SK-N-SH treated with all-trans-retinoic acid at 6 μM for 48 hours (cell line): Measurements from ENCODE around the gene GXYLT2.

ENCODE experiments used
- ATAC-seq: fragments of 200-7000 bp; cut with Tn5 transposase; 3 replicates; pipeline ENCODE4 v1.9.1; 2020; ENCODE audit warnings: mild to moderate bottlenecking, moderate library complexity
- ARNTL ChIP-seq: fragments of 450-650 bp; formaldehyde crosslinking; IDR thresholded peaks from 2 replicates; pipeline ENCODE4 v1.5.0; 2020; ENCODE audit warnings: low read depth, mild to moderate bottlenecking, moderate library complexity, borderline replicate concordance
- BACH2 ChIP-seq: fragments of 250-450 bp; sonication (Bioruptor Pico); IDR thresholded peaks from 2 replicates; pipeline ENCODE4 v1.9.0; 2021; ENCODE audit warnings: mild to moderate bottlenecking, borderline replicate concordance
- CSDC2 ChIP-seq: fragments of 250-450 bp; sonication (Bioruptor Pico); IDR thresholded peaks from 2 replicates; pipeline ENCODE4 v1.5.0; 2020; ENCODE audit warnings: mild to moderate bottlenecking, moderate library complexity
- ESRRG ChIP-seq: fragments of 250-450 bp; sonication (Bioruptor Pico); IDR thresholded peaks from 2 replicates; pipeline ENCODE4 v1.6.1; 2021; ENCODE audit warnings: mild to moderate bottlenecking
- GLIS3 ChIP-seq: fragments of 250-450 bp; sonication (Bioruptor Pico); IDR thresholded peaks from 2 replicates; pipeline ENCODE4 v1.5.0; 2020; ENCODE audit warnings: mild to moderate bottlenecking, moderate library complexity
- ISL1 ChIP-seq: fragments of 250-450 bp; sonication (Bioruptor Pico); IDR thresholded peaks from 2 replicates; pipeline ENCODE4 v2.1.2; 2022; ENCODE audit warnings: mild to moderate bottlenecking, moderate library complexity
- OSR1 ChIP-seq: fragments of 250-450 bp; sonication (Bioruptor Pico); IDR thresholded peaks from 2 replicates; pipeline ENCODE4 v1.8.0; 2022; ENCODE audit warnings: moderate library complexity, mild to moderate bottlenecking, inconsistent platforms
- PPARA ChIP-seq: fragments of 250-450 bp; sonication (Bioruptor Pico); IDR thresholded peaks from 2 replicates; pipeline ENCODE4 v1.5.0; 2020; ENCODE audit warnings: mild to moderate bottlenecking, borderline replicate concordance
- RARB ChIP-seq: fragments of 250-450 bp; sonication (Bioruptor Pico); IDR thresholded peaks from 2 replicates; pipeline ENCODE4 v1.8.0; 2021; ENCODE audit warnings: mild to moderate bottlenecking, moderate library complexity
- SNAI2 ChIP-seq: fragments of 250-450 bp; sonication (Bioruptor Pico); IDR thresholded peaks from 2 replicates; pipeline ENCODE4 v1.5.0; 2020; ENCODE audit warnings: mild to moderate bottlenecking, moderate library complexity
- TCF4 ChIP-seq: fragments of 250-450 bp; sonication (Bioruptor Pico); IDR thresholded peaks from 2 replicates; pipeline ENCODE4 v1.8.0; 2021; ENCODE audit warnings: mild to moderate bottlenecking, moderate library complexity, borderline replicate concordance
- TOX ChIP-seq: fragments of 250-450 bp; sonication (Bioruptor Pico); IDR thresholded peaks from 2 replicates; pipeline ENCODE4 v1.8.0; 2021; ENCODE audit warnings: mild to moderate bottlenecking, moderate library complexity, borderline replicate concordance
- ZC3H10 ChIP-seq: fragments of 250-450 bp; sonication (Bioruptor Pico); IDR thresholded peaks from 2 replicates; pipeline ENCODE4 v1.5.1; 2021; ENCODE audit warnings: mild to moderate bottlenecking, moderate library complexity
- ZFP3 ChIP-seq: fragments of 250-450 bp; sonication (Bioruptor Pico); IDR thresholded peaks from 2 replicates; pipeline ENCODE4 v1.5.0; 2020; ENCODE audit warnings: mild to moderate bottlenecking, moderate library complexity
- ZFP30 ChIP-seq: fragments of 450-650 bp; formaldehyde crosslinking; IDR thresholded peaks from 2 replicates; pipeline ENCODE4 v1.5.0; 2022; ENCODE audit warnings: mild to moderate bottlenecking, moderate library complexity
- ZNF565 ChIP-seq: fragments of 450-650 bp; formaldehyde crosslinking; conservative IDR thresholded peaks from 2 replicates; pipeline ENCODE4 v1.5.0; 2020; ENCODE audit warnings: low read depth, mild to moderate bottlenecking, moderate library complexity
- ZNF70 ChIP-seq: fragments of 450-650 bp; formaldehyde crosslinking; IDR thresholded peaks from 2 replicates; pipeline ENCODE4 v1.5.0; 2020; ENCODE audit warnings: mild to moderate bottlenecking, moderate library complexity
- ZNF8 ChIP-seq: fragments of 450-650 bp; formaldehyde crosslinking; IDR thresholded peaks from 2 replicates; pipeline ENCODE4 v1.5.0; 2020; ENCODE audit warnings: mild to moderate bottlenecking, moderate library complexity
- TF ChIP-seq, protein P1 (sequence below): fragments of 250-450 bp; sonication (Bioruptor Pico); IDR thresholded peaks from 2 replicates; pipeline ENCODE4 v1.5.1; 2021; ENCODE audit warnings: mild to moderate bottlenecking, moderate library complexity
- TF ChIP-seq, protein P2 (sequence below): fragments of 250-450 bp; sonication (Bioruptor Pico); IDR thresholded peaks from 2 replicates; pipeline ENCODE4 v1.8.0; 2021; ENCODE audit warnings: low read depth, mild to moderate bottlenecking, moderate library complexity, borderline replicate concordance
- TF ChIP-seq, protein P3 (sequence below): fragments of 250-450 bp; sonication (Bioruptor Pico); IDR thresholded peaks from 2 replicates; pipeline ENCODE4 v1.5.0; 2020; ENCODE audit warnings: mild to moderate bottlenecking, moderate library complexity
- TF ChIP-seq, protein P4 (sequence below): fragments of 250-450 bp; sonication (Bioruptor Pico); IDR thresholded peaks from 2 replicates; pipeline ENCODE4 v1.5.1; 2020; ENCODE audit warnings: low read depth, mild to moderate bottlenecking, moderate library complexity
- TF ChIP-seq, protein P5 (sequence below): fragments of 250-450 bp; sonication (Bioruptor Pico); IDR thresholded peaks from 2 replicates; pipeline ENCODE4 v1.8.0; 2020; ENCODE audit warnings: mild to moderate bottlenecking, moderate library complexity, borderline replicate concordance

Gene GXYLT2

DNA sequence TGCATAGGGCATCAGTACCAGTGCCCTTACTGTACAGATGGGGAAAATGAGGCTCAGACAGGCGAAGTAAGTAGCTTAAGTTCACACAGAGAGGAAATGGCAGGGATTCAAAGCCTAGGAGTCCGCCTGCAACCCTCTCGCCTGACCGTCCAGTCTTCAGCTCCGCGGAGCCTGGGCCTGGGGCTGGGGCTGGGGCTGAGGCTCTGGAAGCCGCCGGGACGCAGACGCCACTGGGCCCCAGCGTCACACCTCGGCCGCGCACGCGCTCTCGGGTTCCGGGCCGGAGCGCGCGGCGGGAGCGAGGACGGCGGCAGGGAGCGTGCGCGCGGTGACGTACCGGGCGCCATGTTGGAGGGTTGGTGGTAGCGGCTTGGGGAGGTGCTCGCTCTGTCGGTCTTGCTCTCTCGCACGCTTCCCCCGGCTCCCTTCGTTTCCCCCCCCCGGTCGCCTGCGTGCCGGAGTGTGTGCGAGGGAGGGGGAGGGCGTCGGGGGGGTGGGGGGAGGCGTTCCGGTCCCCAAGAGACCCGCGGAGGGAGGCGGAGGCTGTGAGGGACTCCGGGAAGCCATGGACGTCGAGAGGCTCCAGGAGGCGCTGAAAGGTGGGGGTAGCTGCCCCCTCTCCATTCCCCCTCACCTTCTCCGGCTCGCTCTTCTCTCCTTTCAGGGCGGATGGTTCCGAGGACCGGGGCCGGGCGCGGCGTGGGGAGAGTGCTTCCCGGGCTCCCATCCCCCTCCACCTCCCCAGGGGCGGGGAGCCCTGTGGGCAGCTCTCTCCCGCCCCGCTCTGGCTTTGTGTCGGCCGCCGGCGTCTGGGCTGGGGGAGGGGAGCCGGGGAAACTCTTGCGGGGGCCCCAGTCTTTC lies 108.9 kb downstream of the GXYLT2 start, which contains the start of gene PPP4R2:
Gene PPP4R2 (plus strand): TSS at position 339 of the 861 bp plus-strand sequence. CDS start 227 bp downstream, at position 566.
- ATAC-seq: peak; percentile 92
- TF ChIP-seq, protein P1, sequence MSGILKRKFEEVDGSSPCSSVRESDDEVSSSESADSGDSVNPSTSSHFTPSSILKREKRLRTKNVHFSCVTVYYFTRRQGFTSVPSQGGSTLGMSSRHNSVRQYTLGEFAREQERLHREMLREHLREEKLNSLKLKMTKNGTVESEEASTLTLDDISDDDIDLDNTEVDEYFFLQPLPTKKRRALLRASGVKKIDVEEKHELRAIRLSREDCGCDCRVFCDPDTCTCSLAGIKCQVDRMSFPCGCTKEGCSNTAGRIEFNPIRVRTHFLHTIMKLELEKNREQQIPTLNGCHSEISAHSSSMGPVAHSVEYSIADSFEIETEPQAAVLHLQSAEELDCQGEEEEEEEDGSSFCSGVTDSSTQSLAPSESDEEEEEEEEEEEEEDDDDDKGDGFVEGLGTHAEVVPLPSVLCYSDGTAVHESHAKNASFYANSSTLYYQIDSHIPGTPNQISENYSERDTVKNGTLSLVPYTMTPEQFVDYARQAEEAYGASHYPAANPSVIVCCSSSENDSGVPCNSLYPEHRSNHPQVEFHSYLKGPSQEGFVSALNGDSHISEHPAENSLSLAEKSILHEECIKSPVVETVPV (CRISPR knock-in tag): no peak
- TF ChIP-seq, protein P2, sequence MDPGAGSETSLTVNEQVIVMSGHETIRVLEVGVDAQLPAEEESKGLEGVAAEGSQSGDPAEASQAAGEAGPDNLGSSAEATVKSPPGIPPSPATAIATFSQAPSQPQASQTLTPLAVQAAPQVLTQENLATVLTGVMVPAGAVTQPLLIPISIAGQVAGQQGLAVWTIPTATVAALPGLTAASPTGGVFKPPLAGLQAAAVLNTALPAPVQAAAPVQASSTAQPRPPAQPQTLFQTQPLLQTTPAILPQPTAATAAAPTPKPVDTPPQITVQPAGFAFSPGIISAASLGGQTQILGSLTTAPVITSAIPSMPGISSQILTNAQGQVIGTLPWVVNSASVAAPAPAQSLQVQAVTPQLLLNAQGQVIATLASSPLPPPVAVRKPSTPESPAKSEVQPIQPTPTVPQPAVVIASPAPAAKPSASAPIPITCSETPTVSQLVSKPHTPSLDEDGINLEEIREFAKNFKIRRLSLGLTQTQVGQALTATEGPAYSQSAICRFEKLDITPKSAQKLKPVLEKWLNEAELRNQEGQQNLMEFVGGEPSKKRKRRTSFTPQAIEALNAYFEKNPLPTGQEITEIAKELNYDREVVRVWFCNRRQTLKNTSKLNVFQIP: no peak
- TF ChIP-seq ZFP30: no peak
- TF ChIP-seq RARB (CRISPR knock-in tag): no peak
- no peak for TF ChIP-seq PPARA (CRISPR knock-in tag)
- TF ChIP-seq GLIS3 (CRISPR knock-in tag): no peak
- no peak for TF ChIP-seq ISL1
- TF ChIP-seq CSDC2 (CRISPR knock-in tag): no peak
- TF ChIP-seq TOX: no peak
- TF ChIP-seq ZC3H10 (CRISPR knock-in tag): no peak
- TF ChIP-seq ESRRG (CRISPR knock-in tag): no peak
- 0 out of 2 replicates have a peak, but pooled peaks have one; percentile 25 for TF ChIP-seq ZFP3
- no peak for TF ChIP-seq TCF4 (CRISPR knock-in tag)
- no peak for TF ChIP-seq ZNF565 (CRISPR knock-in tag)
- no peak for TF ChIP-seq ARNTL (CRISPR knock-in tag)
- TF ChIP-seq, protein P3, sequence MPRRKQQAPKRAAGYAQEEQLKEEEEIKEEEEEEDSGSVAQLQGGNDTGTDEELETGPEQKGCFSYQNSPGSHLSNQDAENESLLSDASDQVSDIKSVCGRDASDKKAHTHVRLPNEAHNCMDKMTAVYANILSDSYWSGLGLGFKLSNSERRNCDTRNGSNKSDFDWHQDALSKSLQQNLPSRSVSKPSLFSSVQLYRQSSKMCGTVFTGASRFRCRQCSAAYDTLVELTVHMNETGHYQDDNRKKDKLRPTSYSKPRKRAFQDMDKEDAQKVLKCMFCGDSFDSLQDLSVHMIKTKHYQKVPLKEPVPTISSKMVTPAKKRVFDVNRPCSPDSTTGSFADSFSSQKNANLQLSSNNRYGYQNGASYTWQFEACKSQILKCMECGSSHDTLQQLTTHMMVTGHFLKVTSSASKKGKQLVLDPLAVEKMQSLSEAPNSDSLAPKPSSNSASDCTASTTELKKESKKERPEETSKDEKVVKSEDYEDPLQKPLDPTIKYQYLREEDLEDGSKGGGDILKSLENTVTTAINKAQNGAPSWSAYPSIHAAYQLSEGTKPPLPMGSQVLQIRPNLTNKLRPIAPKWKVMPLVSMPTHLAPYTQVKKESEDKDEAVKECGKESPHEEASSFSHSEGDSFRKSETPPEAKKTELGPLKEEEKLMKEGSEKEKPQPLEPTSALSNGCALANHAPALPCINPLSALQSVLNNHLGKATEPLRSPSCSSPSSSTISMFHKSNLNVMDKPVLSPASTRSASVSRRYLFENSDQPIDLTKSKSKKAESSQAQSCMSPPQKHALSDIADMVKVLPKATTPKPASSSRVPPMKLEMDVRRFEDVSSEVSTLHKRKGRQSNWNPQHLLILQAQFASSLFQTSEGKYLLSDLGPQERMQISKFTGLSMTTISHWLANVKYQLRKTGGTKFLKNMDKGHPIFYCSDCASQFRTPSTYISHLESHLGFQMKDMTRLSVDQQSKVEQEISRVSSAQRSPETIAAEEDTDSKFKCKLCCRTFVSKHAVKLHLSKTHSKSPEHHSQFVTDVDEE (CRISPR knock-in tag): 0 out of 2 replicates have a peak, but pooled peaks have one; percentile 17
- peak; percentile 26; the same call in 1 of the 2 replicates for TF ChIP-seq ZNF8 (CRISPR knock-in tag)
- TF ChIP-seq BACH2 (CRISPR knock-in tag): no peak
- TF ChIP-seq ZNF70 (CRISPR knock-in tag): no peak
- no peak for TF ChIP-seq SNAI2
- no peak for TF ChIP-seq OSR1 (CRISPR knock-in tag)
- TF ChIP-seq, protein P4, sequence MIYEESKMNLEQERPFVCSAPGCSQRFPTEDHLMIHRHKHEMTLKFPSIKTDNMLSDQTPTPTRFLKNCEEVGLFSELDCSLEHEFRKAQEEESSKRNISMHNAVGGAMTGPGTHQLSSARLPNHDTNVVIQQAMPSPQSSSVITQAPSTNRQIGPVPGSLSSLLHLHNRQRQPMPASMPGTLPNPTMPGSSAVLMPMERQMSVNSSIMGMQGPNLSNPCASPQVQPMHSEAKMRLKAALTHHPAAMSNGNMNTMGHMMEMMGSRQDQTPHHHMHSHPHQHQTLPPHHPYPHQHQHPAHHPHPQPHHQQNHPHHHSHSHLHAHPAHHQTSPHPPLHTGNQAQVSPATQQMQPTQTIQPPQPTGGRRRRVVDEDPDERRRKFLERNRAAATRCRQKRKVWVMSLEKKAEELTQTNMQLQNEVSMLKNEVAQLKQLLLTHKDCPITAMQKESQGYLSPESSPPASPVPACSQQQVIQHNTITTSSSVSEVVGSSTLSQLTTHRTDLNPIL (CRISPR knock-in tag): 0 out of 2 replicates have a peak, but pooled peaks have one; percentile 16
- TF ChIP-seq, protein P5, sequence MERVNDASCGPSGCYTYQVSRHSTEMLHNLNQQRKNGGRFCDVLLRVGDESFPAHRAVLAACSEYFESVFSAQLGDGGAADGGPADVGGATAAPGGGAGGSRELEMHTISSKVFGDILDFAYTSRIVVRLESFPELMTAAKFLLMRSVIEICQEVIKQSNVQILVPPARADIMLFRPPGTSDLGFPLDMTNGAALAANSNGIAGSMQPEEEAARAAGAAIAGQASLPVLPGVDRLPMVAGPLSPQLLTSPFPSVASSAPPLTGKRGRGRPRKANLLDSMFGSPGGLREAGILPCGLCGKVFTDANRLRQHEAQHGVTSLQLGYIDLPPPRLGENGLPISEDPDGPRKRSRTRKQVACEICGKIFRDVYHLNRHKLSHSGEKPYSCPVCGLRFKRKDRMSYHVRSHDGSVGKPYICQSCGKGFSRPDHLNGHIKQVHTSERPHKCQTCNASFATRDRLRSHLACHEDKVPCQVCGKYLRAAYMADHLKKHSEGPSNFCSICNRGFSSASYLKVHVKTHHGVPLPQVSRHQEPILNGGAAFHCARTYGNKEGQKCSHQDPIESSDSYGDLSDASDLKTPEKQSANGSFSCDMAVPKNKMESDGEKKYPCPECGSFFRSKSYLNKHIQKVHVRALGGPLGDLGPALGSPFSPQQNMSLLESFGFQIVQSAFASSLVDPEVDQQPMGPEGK: peak; percentile 68; the same call in 1 of the 2 replicates

DNA sequence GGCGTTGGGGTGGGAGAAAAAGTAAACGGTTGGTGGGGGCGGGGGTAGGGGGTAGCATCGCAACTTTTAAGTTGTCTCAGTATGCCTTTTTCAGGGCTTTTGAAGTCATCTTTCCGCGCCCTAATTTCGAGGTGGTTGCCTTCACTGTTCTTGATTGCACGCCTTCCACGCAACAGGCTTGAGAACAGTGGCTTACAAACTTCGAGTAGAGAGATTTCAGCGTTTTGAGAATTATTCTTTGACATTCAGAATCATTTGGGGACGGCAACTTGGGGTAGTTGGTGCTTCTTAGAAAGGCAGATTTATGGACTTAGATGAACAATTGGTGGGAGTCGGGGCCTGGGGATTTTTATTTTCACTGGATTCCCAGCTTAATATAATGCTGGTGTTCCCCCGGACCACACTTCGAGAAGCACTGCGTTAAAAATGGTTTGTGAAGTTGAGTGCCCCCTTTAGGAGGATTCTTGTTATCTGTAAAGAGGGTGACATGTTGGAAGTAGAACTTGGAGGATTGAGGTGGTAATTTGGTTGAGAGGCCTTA lies 109.6 kb downstream of the GXYLT2 start:
- peak; percentile 69 for ATAC-seq
- TF ChIP-seq, protein P2: no peak
- TF ChIP-seq, protein P5: peak; percentile 17; the same call in 1 of the 2 replicates
- TF ChIP-seq ZNF70 (CRISPR knock-in tag): peak; percentile 36; the same call in 1 of the 2 replicates
